Stimulated activated CD8-positive, alpha-beta memory T cell treated with anti-CD3 and anti-CD28 coated beads, Interleukin-12 subunit alpha, Interleukin-12 subunit beta, amount 100 ng/mL, for 4 hours (primary cell): ENCODE measurements around the gene SMIM41.

Experiments
- DNase-seq: peaks from one replicate; pipeline ENCODE4 v3.0.0-alpha.2; 2020; ENCODE audit warnings: low read depth

SMIM41 gene

GRCh38 chr12:52122540-52122871 is 43.0 kb downstream of the SMIM41 start:
- no peak for DNase-seq

GRCh38 chr12:52122904-52123303 is 43.4 kb downstream of the SMIM41 start:
- DNase-seq: no peak

- DNase-seq: no peak
Measured at GRCh38 chr12:52123487-52124186, 44.1 kb downstream of the SMIM41 start.

GRCh38 chr12:52125476-52125900 is 46.0 kb downstream of the SMIM41 start:
- no peak for DNase-seq

GRCh38 chr12:52126050-52126604 is 46.6 kb downstream of the SMIM41 start:
- DNase-seq: no peak

- no peak for DNase-seq
Measured at GRCh38 chr12:52126605-52127578, 47.4 kb downstream of the SMIM41 start.

GRCh38 chr12:52127683-52128450 is 48.4 kb downstream of the SMIM41 start:
- no peak for DNase-seq

GRCh38 chr12:52130711-52131110 is 51.2 kb downstream of the SMIM41 start:
- DNase-seq: no peak

- DNase-seq: no peak
Measured at GRCh38 chr12:52132754-52133161, 53.3 kb downstream of the SMIM41 start.

GRCh38 chr12:52137746-52138145 is 58.2 kb downstream of the SMIM41 start:
- DNase-seq: no peak

- DNase-seq: no peak
Measured at GRCh38 chr12:52139147-52139546, 59.6 kb downstream of the SMIM41 start.

GRCh38 chr12:52139579-52140062 is 60.1 kb downstream of the SMIM41 start:
- DNase-seq: no peak

GRCh38 chr12:52141306-52141705 is 61.8 kb downstream of the SMIM41 start:
- no peak for DNase-seq

- DNase-seq: no peak
Measured at GRCh38 chr12:52141875-52142274, 62.4 kb downstream of the SMIM41 start.

- DNase-seq: no peak
Measured at GRCh38 chr12:52142431-52142830, 62.9 kb downstream of the SMIM41 start.

GRCh38 chr12:52144512-52145227 is 65.2 kb downstream of the SMIM41 start:
- DNase-seq: no peak

GRCh38 chr12:52145228-52146088 is 66.0 kb downstream of the SMIM41 start:
- no peak for DNase-seq

- DNase-seq: no peak
Measured at GRCh38 chr12:52146089-52146821, 66.8 kb downstream of the SMIM41 start.

GRCh38 chr12:52146822-52147366 is 67.4 kb downstream of the SMIM41 start:
- no peak for DNase-seq
